Measurements from ENCODE around the gene REG1B.

The REG1B gene

GRCh38 chr2:79122676-79123075 lies 34.9 kb upstream of the REG1B start:
- TF ChIP-seq EZH2 (IDR thresholded peaks at IDR 0.05; ENCODE audit: borderline replicate concordance, low read length) (no peak), CTCF (IDR thresholded peaks at IDR 0.05; ENCODE audit: low read length) (no peak)
- Histone ChIP-seq H4K20me1 (ENCODE audit: insufficient read depth, low read length) (no peaks in the 10 kb centered on the region), H3K4me3 (ENCODE audit: low read depth, low read length, poor library complexity, severe bottlenecking) (no peak overlapping the region), H3K27ac (ENCODE audit: low read depth, low read length, poor library complexity, severe bottlenecking) (no peak overlapping the region), H3K9me2 (ENCODE audit: low read depth, low read length) (no peaks in the 10 kb centered on the region), H3K36me3 (ENCODE audit: insufficient read depth, low read length) (no peaks in the 10 kb centered on the region), H3K9ac (ENCODE audit: low read length) (no peak overlapping the region), H3K4me1 (ENCODE audit: insufficient read depth, low read length, severe bottlenecking) (no peaks in the 10 kb centered on the region), H2AFZ (ENCODE audit: low read length) (no peak overlapping the region), H3F3A (ENCODE audit: insufficient read depth, low read length) (no peaks in the 10 kb centered on the region), H3K4me2 (ENCODE audit: low read length) (no peak overlapping the region), H3K27me3 (ENCODE audit: insufficient read depth, low read length) (no peaks in the 10 kb centered on the region), H3K79me2 (ENCODE audit: insufficient read depth, low read length) (no peaks in the 10 kb centered on the region), H3K9me3 (ENCODE audit: low read length) (no peaks in the 10 kb centered on the region)

GRCh38 chr2:79120194-79120713 lies 32.5 kb upstream of the REG1B start, which contains the start of gene REG1A:
Gene REG1A, plus strand, starts transcription at chr2:79120488. Its CDS starts 374 bp downstream, at chr2:79120862.
- Histone ChIP-seq H2AFZ (ENCODE audit: low read length) (no peak within 1 kb of the TSS), H3K36me3 (ENCODE audit: insufficient read depth, low read length) (no peaks in the 10 kb centered on the region), H3K27me3 (ENCODE audit: insufficient read depth, low read length) (no peaks in the 10 kb centered on the region), H4K20me1 (ENCODE audit: insufficient read depth, low read length) (no peaks in the 10 kb centered on the region), H3K9me3 (ENCODE audit: low read length) (no peaks in the 10 kb centered on the region), H3K4me1 (ENCODE audit: insufficient read depth, low read length, severe bottlenecking) (no peaks in the 10 kb centered on the region), H3F3A (ENCODE audit: insufficient read depth, low read length) (no peaks in the 10 kb centered on the region), H3K27ac (ENCODE audit: low read depth, low read length, poor library complexity, severe bottlenecking) (no peak within 1 kb of the TSS), H3K9me2 (ENCODE audit: low read depth, low read length) (no peaks in the 10 kb centered on the region), H3K4me2 (ENCODE audit: low read length) (no peak within 1 kb of the TSS), H3K79me2 (ENCODE audit: insufficient read depth, low read length) (no peaks in the 10 kb centered on the region), H3K9ac (ENCODE audit: low read length) (no peak within 1 kb of the TSS), H3K4me3 (ENCODE audit: low read depth, low read length, poor library complexity, severe bottlenecking) (no peak within 1 kb of the TSS)
- TF ChIP-seq EZH2 (IDR thresholded peaks at IDR 0.05; ENCODE audit: borderline replicate concordance, low read length), result no peak

- no peaks in the 10 kb centered on the region for H3F3A ChIP-seq (ENCODE audit: insufficient read depth, low read length)
- H3K27ac ChIP-seq (ENCODE audit: low read depth, low read length, poor library complexity, severe bottlenecking), result no peak overlapping the region
- H3K27me3 ChIP-seq (ENCODE audit: insufficient read depth, low read length), result no peaks in the 10 kb centered on the region
- no peaks in the 10 kb centered on the region for H3K36me3 ChIP-seq (ENCODE audit: insufficient read depth, low read length)
- no peaks in the 10 kb centered on the region for H3K9me2 ChIP-seq (ENCODE audit: low read depth, low read length)
- H3K9me3 ChIP-seq (ENCODE audit: low read length), result no peaks in the 10 kb centered on the region
- H3K4me1 ChIP-seq (ENCODE audit: insufficient read depth, low read length, severe bottlenecking), result no peaks in the 10 kb centered on the region
- no peaks in the 10 kb centered on the region for H4K20me1 ChIP-seq (ENCODE audit: insufficient read depth, low read length)
- no peak overlapping the region for H2AFZ ChIP-seq (ENCODE audit: low read length)
- H3K4me3 ChIP-seq (ENCODE audit: low read depth, low read length, poor library complexity, severe bottlenecking), result no peak overlapping the region
- H3K4me2 ChIP-seq (ENCODE audit: low read length), result no peak overlapping the region
- TF ChIP-seq CTCF (IDR thresholded peaks at IDR 0.05; ENCODE audit: low read length) (no peak), EZH2 (IDR thresholded peaks at IDR 0.05; ENCODE audit: borderline replicate concordance, low read length) (no peak)
- no peaks in the 10 kb centered on the region for H3K79me2 ChIP-seq (ENCODE audit: insufficient read depth, low read length)
- H3K9ac ChIP-seq (ENCODE audit: low read length), result no peak overlapping the region
Observed at GRCh38 chr2:79116997-79117928, 29.5 kb upstream of the REG1B start.
